ENCODE results near the gene SYNE3.

Gene SYNE3

DNA sequence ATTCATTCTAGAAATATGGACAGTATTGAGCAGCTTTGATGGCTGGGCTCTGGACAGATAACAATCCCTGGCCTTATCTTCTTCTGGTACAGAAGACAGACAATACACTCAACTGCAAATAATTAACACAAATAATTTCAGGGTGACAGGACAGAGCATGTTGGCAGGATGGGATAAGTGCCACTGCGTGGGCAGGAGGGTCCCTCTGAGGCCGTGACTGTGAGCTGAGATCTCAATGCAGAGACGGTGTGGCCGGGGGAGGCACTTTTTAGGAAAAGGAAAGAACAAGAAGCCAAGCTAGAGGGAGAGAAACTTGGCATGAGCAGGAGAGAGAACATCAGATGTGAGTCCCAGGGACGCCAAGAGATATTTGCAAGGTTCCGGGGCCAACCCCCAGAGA lies 8.1 kb downstream of the SYNE3 start:
- H3K4me3 ChIP-seq (replicated peaks; ENCODE audit: insufficient read depth, low read length), result no peak overlapping the region
- H3K27ac ChIP-seq (replicated peaks), result peak overlapping the region; percentile 81
- TF ChIP-seq POLR2AphosphoS5 (IDR thresholded peaks at IDR 0.05; ENCODE audit: low read depth) (no peak), SPI1 (IDR thresholded peaks at IDR 0.05; ENCODE audit: borderline replicate concordance, low read depth) (no peak), GABPA (IDR thresholded peaks at IDR 0.05; ENCODE audit: low read depth) (no peak)
- TF ChIP-seq, protein P1, sequence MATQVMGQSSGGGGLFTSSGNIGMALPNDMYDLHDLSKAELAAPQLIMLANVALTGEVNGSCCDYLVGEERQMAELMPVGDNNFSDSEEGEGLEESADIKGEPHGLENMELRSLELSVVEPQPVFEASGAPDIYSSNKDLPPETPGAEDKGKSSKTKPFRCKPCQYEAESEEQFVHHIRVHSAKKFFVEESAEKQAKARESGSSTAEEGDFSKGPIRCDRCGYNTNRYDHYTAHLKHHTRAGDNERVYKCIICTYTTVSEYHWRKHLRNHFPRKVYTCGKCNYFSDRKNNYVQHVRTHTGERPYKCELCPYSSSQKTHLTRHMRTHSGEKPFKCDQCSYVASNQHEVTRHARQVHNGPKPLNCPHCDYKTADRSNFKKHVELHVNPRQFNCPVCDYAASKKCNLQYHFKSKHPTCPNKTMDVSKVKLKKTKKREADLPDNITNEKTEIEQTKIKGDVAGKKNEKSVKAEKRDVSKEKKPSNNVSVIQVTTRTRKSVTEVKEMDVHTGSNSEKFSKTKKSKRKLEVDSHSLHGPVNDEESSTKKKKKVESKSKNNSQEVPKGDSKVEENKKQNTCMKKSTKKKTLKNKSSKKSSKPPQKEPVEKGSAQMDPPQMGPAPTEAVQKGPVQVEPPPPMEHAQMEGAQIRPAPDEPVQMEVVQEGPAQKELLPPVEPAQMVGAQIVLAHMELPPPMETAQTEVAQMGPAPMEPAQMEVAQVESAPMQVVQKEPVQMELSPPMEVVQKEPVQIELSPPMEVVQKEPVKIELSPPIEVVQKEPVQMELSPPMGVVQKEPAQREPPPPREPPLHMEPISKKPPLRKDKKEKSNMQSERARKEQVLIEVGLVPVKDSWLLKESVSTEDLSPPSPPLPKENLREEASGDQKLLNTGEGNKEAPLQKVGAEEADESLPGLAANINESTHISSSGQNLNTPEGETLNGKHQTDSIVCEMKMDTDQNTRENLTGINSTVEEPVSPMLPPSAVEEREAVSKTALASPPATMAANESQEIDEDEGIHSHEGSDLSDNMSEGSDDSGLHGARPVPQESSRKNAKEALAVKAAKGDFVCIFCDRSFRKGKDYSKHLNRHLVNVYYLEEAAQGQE (IDR thresholded peaks at IDR 0.05; ENCODE audit: insufficient replicate concordance, low read depth), result no peak
- TF ChIP-seq, protein P2, sequence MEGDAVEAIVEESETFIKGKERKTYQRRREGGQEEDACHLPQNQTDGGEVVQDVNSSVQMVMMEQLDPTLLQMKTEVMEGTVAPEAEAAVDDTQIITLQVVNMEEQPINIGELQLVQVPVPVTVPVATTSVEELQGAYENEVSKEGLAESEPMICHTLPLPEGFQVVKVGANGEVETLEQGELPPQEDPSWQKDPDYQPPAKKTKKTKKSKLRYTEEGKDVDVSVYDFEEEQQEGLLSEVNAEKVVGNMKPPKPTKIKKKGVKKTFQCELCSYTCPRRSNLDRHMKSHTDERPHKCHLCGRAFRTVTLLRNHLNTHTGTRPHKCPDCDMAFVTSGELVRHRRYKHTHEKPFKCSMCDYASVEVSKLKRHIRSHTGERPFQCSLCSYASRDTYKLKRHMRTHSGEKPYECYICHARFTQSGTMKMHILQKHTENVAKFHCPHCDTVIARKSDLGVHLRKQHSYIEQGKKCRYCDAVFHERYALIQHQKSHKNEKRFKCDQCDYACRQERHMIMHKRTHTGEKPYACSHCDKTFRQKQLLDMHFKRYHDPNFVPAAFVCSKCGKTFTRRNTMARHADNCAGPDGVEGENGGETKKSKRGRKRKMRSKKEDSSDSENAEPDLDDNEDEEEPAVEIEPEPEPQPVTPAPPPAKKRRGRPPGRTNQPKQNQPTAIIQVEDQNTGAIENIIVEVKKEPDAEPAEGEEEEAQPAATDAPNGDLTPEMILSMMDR (IDR thresholded peaks at IDR 0.05; ENCODE audit: insufficient read depth, low read length), result no peak
- no peaks in the 10 kb centered on the region for H3K27me3 ChIP-seq (ENCODE audit: insufficient read depth, poor library complexity, severe bottlenecking)
- DNase-seq (ENCODE audit: low read depth in 1 of 2, low spot score in 1 of 2), result no peak

DNA sequence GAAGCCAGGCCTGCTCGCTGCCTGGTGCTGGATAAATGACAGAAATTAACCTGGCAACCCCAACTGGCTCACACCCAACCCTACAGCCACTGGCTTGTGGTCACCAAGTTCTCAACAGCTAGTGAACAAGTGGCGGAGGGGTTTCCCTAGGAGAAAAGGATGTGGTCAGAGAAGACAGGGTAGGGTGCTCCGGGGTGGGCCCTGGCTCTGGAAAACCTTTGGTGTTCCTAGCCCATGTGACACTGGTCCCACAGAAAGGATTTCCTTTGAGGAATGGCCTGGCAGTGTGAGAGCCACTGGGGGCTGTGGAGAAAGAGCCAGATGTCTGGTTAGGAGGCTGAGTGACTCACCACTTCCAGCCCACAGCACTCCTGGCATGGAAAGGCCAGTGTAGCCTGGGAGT lies 8.7 kb downstream of the SYNE3 start:
- peak in 1 of 2 experiments; percentile 61 for DNase-seq (ENCODE audit: low read depth in 1 of 2, low spot score in 1 of 2)
- Histone ChIP-seq H3K27ac (replicated peaks) (peak overlapping the region; percentile 81), H3K4me3 (replicated peaks; ENCODE audit: insufficient read depth, low read length) (no peak overlapping the region), H3K27me3 (ENCODE audit: insufficient read depth, poor library complexity, severe bottlenecking) (no peaks in the 10 kb centered on the region)
- no peak for TF ChIP-seq SPI1 (IDR thresholded peaks at IDR 0.05; ENCODE audit: borderline replicate concordance, low read depth)
- TF ChIP-seq, protein P1 (IDR thresholded peaks at IDR 0.05; ENCODE audit: insufficient replicate concordance, low read depth), result no peak

DNA sequence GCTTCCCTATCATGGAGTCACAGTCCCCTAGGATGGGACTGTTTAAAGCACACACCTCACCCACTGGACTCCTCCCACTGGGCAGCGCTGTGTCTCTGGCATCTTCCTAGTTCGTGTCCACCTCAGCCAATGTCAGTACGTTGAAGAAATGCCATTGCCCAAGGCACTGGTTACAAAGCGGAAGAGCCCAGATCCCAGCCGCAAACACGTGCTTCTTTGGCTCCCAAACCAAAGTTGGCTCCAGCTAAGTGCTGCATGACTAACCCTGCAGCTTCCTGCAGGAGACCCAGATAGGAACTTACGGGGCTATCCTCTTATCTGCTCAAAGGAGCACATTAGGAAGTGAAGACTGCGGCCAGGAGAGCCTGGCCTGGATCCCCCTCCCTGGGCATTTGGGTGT lies 9.3 kb downstream of the SYNE3 start:
- Histone ChIP-seq H3K4me3 (replicated peaks; ENCODE audit: insufficient read depth, low read length) (no peak overlapping the region), H3K27ac (replicated peaks) (peak overlapping the region; percentile 81), H3K27me3 (ENCODE audit: insufficient read depth, poor library complexity, severe bottlenecking) (no peaks in the 10 kb centered on the region)
- DNase-seq (ENCODE audit: low read depth in 1 of 2, low spot score in 1 of 2), result peak; percentile 94 to 99
- peak; percentile 83 for TF ChIP-seq SPI1 (IDR thresholded peaks at IDR 0.05; ENCODE audit: borderline replicate concordance, low read depth)
- peak; percentile 72 for TF ChIP-seq POLR2AphosphoS5 (IDR thresholded peaks at IDR 0.05; ENCODE audit: low read depth)
- peak; percentile 20; the same call in 1 of the 2 replicates for TF ChIP-seq GABPA (IDR thresholded peaks at IDR 0.05; ENCODE audit: low read depth)
- TF ChIP-seq, protein P1 (IDR thresholded peaks at IDR 0.05; ENCODE audit: insufficient replicate concordance, low read depth), result no peak
- TF ChIP-seq, protein P2 (IDR thresholded peaks at IDR 0.05; ENCODE audit: insufficient read depth, low read length), result no peak

Data from HL-60 (cell line).